ENCODE data around the gene TNFAIP8L1. TPM values are rescaled to one million over a fixed set of nuclear protein-coding genes. Genes with fewer than 3 reads are reported as not detected.

Gene TNFAIP8L1
- total RNA-seq, 1 donor from 2014 or later = 4.4 TPM

- DNase-seq (ENCODE audit: missing footprints) (no peak), ATAC-seq (no peak)
- intact Hi-C loops (cut with DNase I) = no loop called here
Measured at GRCh38 chr19:4640247-4641000, 1.1 kb downstream of the TNFAIP8L1 start.

GRCh38 chr19:4641132-4641531 is 1.8 kb downstream of the TNFAIP8L1 start:
- intact Hi-C loops (cut with DNase I) = no loop called here
- no peak for DNase-seq (ENCODE audit: missing footprints)
- no peak for ATAC-seq

GRCh38 chr19:4642625-4643024 is 3.3 kb downstream of the TNFAIP8L1 start:
- ATAC-seq (no peak), DNase-seq (ENCODE audit: missing footprints) (no peak)
- intact Hi-C loops (cut with DNase I) = no loop called here

DNA sequence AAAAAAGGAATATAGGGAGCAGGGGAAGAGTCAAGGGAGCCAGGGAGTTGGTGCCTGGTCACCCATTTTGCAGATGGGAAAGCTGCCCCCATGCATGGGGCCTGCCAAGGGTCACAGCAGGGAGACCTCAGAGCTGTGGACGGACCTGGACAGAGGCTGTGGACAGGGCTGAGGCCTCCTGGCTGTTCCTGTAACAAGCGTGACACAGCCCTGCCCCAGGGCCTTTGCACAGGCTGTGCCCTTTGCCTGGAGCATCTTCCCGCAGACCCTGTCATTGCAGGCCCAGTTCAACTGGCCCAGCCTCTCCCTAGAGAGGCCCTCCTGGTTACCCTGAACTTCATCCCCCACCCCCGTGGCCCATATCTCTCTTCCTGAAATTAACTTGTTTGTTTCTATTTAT is 6.4 kb downstream of the TNFAIP8L1 start:
- DNase-seq (ENCODE audit: missing footprints) = peak; percentile 5
- no peak for ATAC-seq
- intact Hi-C loops (cut with DNase I) = loop anchor here (5.0 kb wide), 1 partner anchor 77 kb away; the partner anchor contains the start of gene DPP9

GRCh38 chr19:4647676-4648644 is 8.6 kb downstream of the TNFAIP8L1 start:
- peak; percentile 74 for DNase-seq (ENCODE audit: missing footprints)
- ATAC-seq = peak; percentile 71
- intact Hi-C loops (cut with DNase I) = loop anchor here (5.0 kb wide), 1 partner anchor 74 kb away; the partner anchor contains the start of gene DPP9

- DNase-seq (ENCODE audit: missing footprints) (peak; percentile 37), ATAC-seq (no peak)
- intact Hi-C loops (cut with DNase I) = loop anchor here (5.0 kb wide), 1 partner anchor 73 kb away; the partner anchor contains the start of gene DPP9
Measured at GRCh38 chr19:4649392-4650047, 10.2 kb downstream of the TNFAIP8L1 start.

GRCh38 chr19:4650159-4650558 is 10.8 kb downstream of the TNFAIP8L1 start:
- peak; percentile 7 for DNase-seq (ENCODE audit: missing footprints)
- ATAC-seq = no peak
- intact Hi-C loops (cut with DNase I) = no loop called here

DNA sequence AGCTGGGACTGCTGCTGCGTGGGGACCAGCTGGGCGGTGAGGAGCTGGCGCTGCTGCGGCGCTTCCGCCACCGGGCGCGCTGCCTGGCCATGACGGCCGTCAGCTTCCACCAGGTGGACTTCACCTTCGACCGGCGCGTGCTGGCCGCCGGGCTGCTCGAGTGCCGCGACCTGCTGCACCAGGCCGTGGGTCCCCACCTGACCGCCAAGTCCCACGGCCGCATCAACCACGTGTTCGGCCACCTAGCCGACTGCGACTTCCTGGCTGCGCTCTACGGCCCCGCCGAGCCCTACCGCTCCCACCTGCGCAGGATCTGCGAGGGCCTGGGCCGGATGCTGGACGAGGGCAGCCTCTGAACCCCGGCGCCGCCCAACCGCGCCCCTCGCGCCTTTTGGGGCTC is 12.8 kb downstream of the TNFAIP8L1 start:
- peak; percentile 47 for DNase-seq (ENCODE audit: missing footprints)
- intact Hi-C loops (cut with DNase I) = no loop called here
- no peak for ATAC-seq

- DNase-seq (ENCODE audit: missing footprints) (peak; percentile 64), ATAC-seq (no peak)
- intact Hi-C loops (cut with DNase I) = no loop called here
Measured at GRCh38 chr19:4653793-4654436, 14.6 kb downstream of the TNFAIP8L1 start.

GRCh38 chr19:4654437-4655361 is 15.4 kb downstream of the TNFAIP8L1 start:
- DNase-seq (ENCODE audit: missing footprints) (peak; percentile 56), ATAC-seq (peak; percentile 43)
- intact Hi-C loops (cut with DNase I) = no loop called here

- intact Hi-C loops (cut with DNase I) = no loop called here
- ATAC-seq (no peak), DNase-seq (ENCODE audit: missing footprints) (no peak)
Measured at GRCh38 chr19:4656102-4656501, 16.8 kb downstream of the TNFAIP8L1 start.

GRCh38 chr19:4657262-4657661 is 17.9 kb downstream of the TNFAIP8L1 start:
- intact Hi-C loops (cut with DNase I) = no loop called here
- peak; percentile 1 for DNase-seq (ENCODE audit: missing footprints)
- ATAC-seq = no peak

- DNase-seq (ENCODE audit: missing footprints) = peak; percentile 46
- no peak for ATAC-seq
- intact Hi-C loops (cut with DNase I) = no loop called here
Measured at GRCh38 chr19:4657835-4658234, 18.5 kb downstream of the TNFAIP8L1 start.

DNA sequence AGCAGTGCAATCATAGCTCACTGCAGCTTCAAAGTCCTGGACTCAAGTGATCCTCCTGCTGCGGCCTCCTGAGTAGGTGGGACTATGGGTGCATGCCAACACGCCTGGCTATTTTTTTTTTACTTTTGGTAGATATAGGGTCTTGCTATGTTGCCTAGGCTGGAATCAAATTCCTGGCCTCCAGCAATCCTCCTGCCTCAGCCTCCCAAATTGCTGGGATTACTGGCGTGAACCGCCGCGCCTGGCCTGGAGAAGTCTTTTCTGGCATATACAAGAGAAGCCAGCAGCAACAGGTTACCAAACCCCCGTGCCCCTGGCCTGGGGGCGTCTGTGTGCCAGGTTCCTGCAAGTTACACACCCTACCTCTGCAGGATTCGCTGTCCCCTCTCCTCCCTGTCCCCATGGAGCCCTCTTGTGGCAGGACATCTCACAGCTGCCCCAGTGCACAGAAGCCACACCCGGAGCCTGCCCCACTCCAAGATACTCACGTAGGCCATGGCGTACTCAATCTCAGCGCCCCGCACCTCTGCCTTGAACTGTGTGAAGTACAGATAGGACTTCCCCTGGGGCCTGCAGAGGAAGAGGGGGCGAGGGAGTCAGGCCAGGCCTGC is 21.0 kb downstream of the TNFAIP8L1 start:
- ATAC-seq (peak; percentile 46), DNase-seq (ENCODE audit: missing footprints) (peak; percentile 30)
- intact Hi-C loops (cut with DNase I) = no loop called here

DNA sequence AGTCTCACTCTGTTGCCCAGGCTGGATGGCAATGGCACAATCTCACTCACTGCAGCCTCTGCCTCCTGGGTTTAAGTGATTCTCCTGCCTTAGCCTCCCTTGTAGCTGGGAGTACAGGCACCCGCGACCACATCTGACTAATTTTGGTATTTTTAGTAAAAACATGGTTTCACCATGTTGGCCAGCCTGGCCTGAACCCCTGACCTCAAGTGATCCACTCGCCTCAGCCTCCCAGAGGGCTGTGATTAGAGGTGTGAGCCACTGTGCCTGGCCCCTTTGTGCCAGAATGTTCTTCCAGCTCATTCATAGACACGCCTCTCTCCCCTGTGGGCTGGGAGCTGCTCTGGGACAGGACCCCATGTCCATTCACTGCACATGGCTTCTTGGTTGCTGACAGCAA is 21.7 kb downstream of the TNFAIP8L1 start:
- DNase-seq (ENCODE audit: missing footprints) (peak; percentile 45), ATAC-seq (no peak)
- intact Hi-C loops (cut with DNase I) = no loop called here

DNA sequence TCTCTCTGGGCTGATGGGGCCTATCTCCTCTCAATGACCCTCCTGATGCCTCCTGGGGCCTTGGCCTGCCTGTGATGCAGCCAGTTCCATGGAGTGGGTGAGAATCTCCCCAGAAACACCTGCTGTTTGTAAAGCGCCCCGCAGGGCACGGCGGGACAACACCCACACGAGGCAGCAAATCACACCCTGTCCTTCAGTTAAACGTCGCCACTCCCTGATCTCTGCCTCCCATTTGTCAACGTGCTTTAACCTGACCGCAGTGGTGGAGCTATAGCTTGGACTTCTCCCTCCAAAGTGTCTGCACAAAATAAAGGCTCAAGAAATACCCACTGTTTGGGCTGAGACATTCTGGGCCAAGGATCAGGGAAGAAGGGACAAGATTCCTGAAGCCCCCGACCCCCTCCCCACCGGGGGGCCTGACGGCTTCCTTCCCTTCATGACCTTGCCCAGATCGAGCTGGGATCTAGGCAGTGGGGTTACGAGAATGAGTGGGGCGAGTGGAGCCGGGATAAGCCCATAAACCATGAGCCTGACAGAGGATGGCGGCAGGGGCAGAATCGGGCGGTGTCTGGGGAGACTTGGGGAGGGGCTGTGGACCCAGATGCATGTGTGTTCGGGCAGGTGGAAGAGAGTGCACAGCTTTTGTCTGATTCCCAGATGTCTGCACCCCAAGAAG is 22.8 kb downstream of the TNFAIP8L1 start:
- DNase-seq (ENCODE audit: missing footprints) (peak; percentile 34), ATAC-seq (no peak)
- intact Hi-C loops (cut with DNase I) = no loop called here

DNA sequence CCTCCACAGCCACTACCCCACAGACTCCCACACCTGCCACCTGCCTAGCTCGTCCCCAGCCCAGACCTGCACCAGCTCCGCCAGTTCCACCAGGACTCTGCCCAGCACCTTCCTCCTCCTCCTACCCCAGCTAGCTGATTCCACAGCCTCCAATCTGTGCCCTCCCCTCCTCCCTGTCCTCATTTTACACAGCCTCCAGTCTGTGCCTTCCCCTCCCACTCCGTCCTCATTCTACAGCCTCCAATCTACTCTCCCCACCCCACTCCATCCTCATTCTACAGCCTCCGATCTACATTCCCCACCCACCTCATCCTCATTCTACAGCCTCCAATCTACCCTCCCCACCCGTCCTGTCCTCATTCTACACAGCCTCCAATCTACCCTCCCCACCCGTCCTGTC is 23.5 kb downstream of the TNFAIP8L1 start:
- intact Hi-C loops (cut with DNase I) = no loop called here
- DNase-seq (ENCODE audit: missing footprints) (peak; percentile 17), ATAC-seq (no peak)

Measured in Right ventricle myocardium inferior (tissue), 1 donor.